ENCODE results near the gene TMEM39B.
"Not testable (repeated sequence)": the region's sequence is repeated elsewhere in the genome, so short reads cannot be mapped to it uniquely, and the experiment has no call there.

DNA sequence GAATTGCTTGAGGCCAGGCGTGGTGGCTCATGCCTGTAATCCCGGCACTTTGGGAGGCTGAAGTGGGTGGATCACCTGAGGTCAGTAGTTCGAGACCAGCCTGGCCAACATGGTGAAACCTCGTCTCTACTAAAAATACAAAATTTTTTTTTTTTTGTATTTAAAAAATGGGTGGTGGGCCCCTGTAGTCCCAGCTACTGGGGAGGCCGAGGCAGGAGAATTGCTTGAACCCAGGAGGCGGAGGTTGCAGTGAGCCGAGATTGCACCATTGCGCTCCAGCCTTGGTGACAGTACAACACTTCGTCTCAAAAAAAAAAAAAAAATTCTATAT is 61.2 kb downstream of the TMEM39B start:
- TF ChIP-seq, protein P1, sequence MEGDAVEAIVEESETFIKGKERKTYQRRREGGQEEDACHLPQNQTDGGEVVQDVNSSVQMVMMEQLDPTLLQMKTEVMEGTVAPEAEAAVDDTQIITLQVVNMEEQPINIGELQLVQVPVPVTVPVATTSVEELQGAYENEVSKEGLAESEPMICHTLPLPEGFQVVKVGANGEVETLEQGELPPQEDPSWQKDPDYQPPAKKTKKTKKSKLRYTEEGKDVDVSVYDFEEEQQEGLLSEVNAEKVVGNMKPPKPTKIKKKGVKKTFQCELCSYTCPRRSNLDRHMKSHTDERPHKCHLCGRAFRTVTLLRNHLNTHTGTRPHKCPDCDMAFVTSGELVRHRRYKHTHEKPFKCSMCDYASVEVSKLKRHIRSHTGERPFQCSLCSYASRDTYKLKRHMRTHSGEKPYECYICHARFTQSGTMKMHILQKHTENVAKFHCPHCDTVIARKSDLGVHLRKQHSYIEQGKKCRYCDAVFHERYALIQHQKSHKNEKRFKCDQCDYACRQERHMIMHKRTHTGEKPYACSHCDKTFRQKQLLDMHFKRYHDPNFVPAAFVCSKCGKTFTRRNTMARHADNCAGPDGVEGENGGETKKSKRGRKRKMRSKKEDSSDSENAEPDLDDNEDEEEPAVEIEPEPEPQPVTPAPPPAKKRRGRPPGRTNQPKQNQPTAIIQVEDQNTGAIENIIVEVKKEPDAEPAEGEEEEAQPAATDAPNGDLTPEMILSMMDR (conservative IDR thresholded peaks at IDR 0.05 in 1 of 2, IDR thresholded peaks at IDR 0.05 in 1 of 2; ENCODE audit: low read depth in 1 of 2, low read length in 2 of 2), result not testable (repeated sequence)
- not testable (repeated sequence) for TF ChIP-seq EZH2 (IDR thresholded peaks at IDR 0.05; ENCODE audit: low read length, missing control alignments)
